Panc1 (cell line): ENCODE measurements around the gene KRTAP9-1.

ENCODE experiments used
- CTCF ChIP-seq: fragments of 450-650 bp; IDR thresholded peaks from 2 replicates; pipeline ENCODE4 v1.5.1; 2017; ENCODE audit warnings: mild to moderate bottlenecking
- POLR2AphosphoS5 ChIP-seq: IDR thresholded peaks from 2 replicates; pipeline ENCODE4 v1.6.1; 2012; ENCODE audit warnings: mild to moderate bottlenecking, low read depth, low read length, moderate library complexity
- REST ChIP-seq, 2 experiments: IDR thresholded peaks; 2 replicates each; pipeline ENCODE4 v1.6.1; 2011 to 2012; ENCODE audit warnings: low read depth in 2 of 2, control low read depth in 1 of 2, low read length in 1 of 2, mild to moderate bottlenecking in 1 of 2, moderate library complexity in 1 of 2; ENCODE audit not compliant: insufficient read depth in 1 of 2
- TCF7L2 ChIP-seq: IDR thresholded peaks from 2 replicates; pipeline ENCODE4 v1.6.1; 2011; ENCODE audit warnings: mild to moderate bottlenecking, low read depth, low read length, inconsistent platforms

GRCh38 chr17:41167561-41167960 lies 22.1 kb upstream of the KRTAP9-1 start:
- no peak for TF ChIP-seq CTCF
- TF ChIP-seq POLR2AphosphoS5, result no peak
- no peak for TF ChIP-seq REST (IDR thresholded peaks at IDR 0.05; ENCODE audit: insufficient read depth in 1 of 2, low read depth in 2 of 2, low read length in 1 of 2)
- TF ChIP-seq TCF7L2, result no peak
